K562 (cell line): ENCODE measurements around the gene NEK1. TPM values are rescaled to one million over a fixed set of nuclear protein-coding genes. Genes with fewer than 3 reads are reported as not detected.
A peak's percentile ranks its signal among the peaks of the same experiment; 100 is the strongest.

Source experiments
- CREB1 ChIP-seq, 2 experiments: sonication (generic) in 1 of 2; formaldehyde crosslinking in 1 of 2; IDR thresholded peaks; 2 replicates each; pipeline versions ENCODE4 v1.6.1 to v1.8.0; 2012 to 2022; ENCODE audit warnings: inconsistent platforms in 1 of 2, mild to moderate bottlenecking in 1 of 2, missing genetic modification reagents in 1 of 2, moderate library complexity in 1 of 2
- HDGF ChIP-seq: fragments of 450-650 bp; IDR thresholded peaks from 2 replicates; pipeline ENCODE4 v1.6.1; 2016
- ILF3 ChIP-seq: fragments of 450-650 bp; IDR thresholded peaks from 2 replicates; pipeline ENCODE4 v1.6.1; 2018; ENCODE audit warnings: antibody characterized with exemption, mild to moderate bottlenecking, moderate library complexity, borderline replicate concordance
- MTF1 ChIP-seq: fragments of 250-450 bp; sonication (Bioruptor Pico); IDR thresholded peaks from 2 replicates; pipeline ENCODE4 v1.9.0; 2021; ENCODE audit warnings: moderate library complexity, mild to moderate bottlenecking, inconsistent platforms, borderline replicate concordance
- PHF8 ChIP-seq: fragments of 200-600 bp; sonication (generic); IDR thresholded peaks from 2 replicates; pipeline ENCODE4 v1.6.1; 2012; ENCODE audit warnings: mixed run types, mild to moderate bottlenecking, inconsistent platforms, low read length, moderate library complexity, borderline replicate concordance
- POLR2AphosphoS5 ChIP-seq: IDR thresholded peaks from 2 replicates; pipeline ENCODE4 v1.6.1; 2011; ENCODE audit warnings: mild to moderate bottlenecking, low read depth, low read length, moderate library complexity; ENCODE audit not compliant: control insufficient read depth, insufficient read depth
- PRPF4 ChIP-seq: fragments of 200-400 bp; formaldehyde crosslinking; IDR thresholded peaks from one replicate; pipeline ENCODE4 v1.6.1; 2017; ENCODE audit warnings: low read length, low read depth, mild to moderate bottlenecking; ENCODE audit not compliant: insufficient read depth, poor library complexity, severe bottlenecking
- RB1 ChIP-seq: fragments of 450-650 bp; IDR thresholded peaks from 2 replicates; pipeline ENCODE4 v1.6.1; 2017; ENCODE audit warnings: low read depth, mild to moderate bottlenecking
- SMARCE1 ChIP-seq: fragments of 450-650 bp; IDR thresholded peaks from 2 replicates; pipeline ENCODE4 v1.7.1; 2016; ENCODE audit warnings: mild to moderate bottlenecking
- TGIF2 ChIP-seq: sonication (generic); formaldehyde crosslinking; IDR thresholded peaks from 2 replicates; pipeline ENCODE4 v1.8.1; 2022; ENCODE audit warnings: mild to moderate bottlenecking, missing genetic modification reagents, moderate library complexity
- ZNF282 ChIP-seq: sonication (generic); formaldehyde crosslinking; IDR thresholded peaks from 2 replicates; pipeline ENCODE4 v1.8.1; 2023; ENCODE audit warnings: missing genetic modification reagents
- ZNF584 ChIP-seq: fragments of 200-800 bp; sonication (Bioruptor generic); IDR thresholded peaks from 2 replicates; pipeline ENCODE4 v1.6.1; 2016; ENCODE audit warnings: low read depth, mild to moderate bottlenecking, missing genetic modification characterization, missing compliant biosample characterization
- ZNF699 ChIP-seq: fragments of 250-450 bp; sonication (Bioruptor Pico); IDR thresholded peaks from 2 replicates; pipeline ENCODE4 v1.8.0; 2021; ENCODE audit warnings: mild to moderate bottlenecking, moderate library complexity; ENCODE audit not compliant: insufficient replicate concordance
- ZSCAN32 ChIP-seq: fragments of 450-650 bp; formaldehyde crosslinking; IDR thresholded peaks from 2 replicates; pipeline ENCODE4 v1.4.0; 2020; ENCODE audit warnings: mild to moderate bottlenecking, moderate library complexity
- polyA plus RNA-seq, 8 experiments: library from polyadenylated mRNA; depleted of rRNA in 4 of 8; stranded (reverse) in 5 of 8; unstranded in 3 of 8; fragments of >200 nt; fragmentation: Nextera tagmentation in 2 of 8; fragmentation: Illumina TruSeq in 1 of 8; extraction: Ambion mirVana in 2 of 8; extraction: Trizol in 1 of 8; gene quantifications; 2 replicates each; pipeline versions ENCODE4 v1.2.1 to v1.2.3, GENCODE V29; 2011 to 2014; ENCODE audit warnings: inconsistent platforms in 1 of 8, missing spikeins in 1 of 8
- total RNA-seq, 7 experiments: library from RNA; depleted of rRNA in 6 of 7; stranded (reverse); fragments of >200 nt in 6 of 7; fragmentation: Illumina TruSeq in 2 of 7; extraction: Trizol in 2 of 7; gene quantifications; 2 replicates each; pipeline versions ENCODE4 v1.2.1 to v1.2.3, GENCODE V29; 2011 to 2021; ENCODE audit warnings: low replicate concordance in 1 of 7
- TF ChIP-seq, protein P1 (sequence below): IDR thresholded peaks from 2 replicates; pipeline ENCODE4 v1.6.1; 2014; ENCODE audit warnings: antibody characterized with exemption
- TF ChIP-seq, protein P2 (sequence below): fragments of 450-650 bp; formaldehyde crosslinking; IDR thresholded peaks from 2 replicates; pipeline ENCODE4 v1.4.0; 2020; ENCODE audit warnings: mild to moderate bottlenecking, moderate library complexity
- TF ChIP-seq, protein P3 (sequence below), 2 experiments: IDR thresholded peaks; 2 replicates each; pipeline ENCODE4 v1.6.1; 2011; ENCODE audit warnings: borderline replicate concordance in 1 of 2, control low read depth in 1 of 2, low read depth in 1 of 2, low read length in 1 of 2, mild to moderate bottlenecking in 1 of 2, mixed read lengths in 1 of 2, moderate library complexity in 1 of 2; ENCODE audit not compliant: insufficient read depth in 1 of 2, insufficient read length in 1 of 2, poor library complexity in 1 of 2, severe bottlenecking in 1 of 2; ENCODE audit errors: extremely low read depth in 1 of 2
- TF ChIP-seq, protein P4 (sequence below): sonication (generic); formaldehyde crosslinking; IDR thresholded peaks from 2 replicates; pipeline ENCODE4 v1.8.0; 2023; ENCODE audit warnings: mild to moderate bottlenecking, missing genetic modification reagents

NEK1 gene
- total and polyA plus RNA-seq, 9 of the 15 experiments (the other 6 are each of a cell fraction or from before 2014, with no cell fraction given) = 6.2 to 15.7 (median 10.3) TPM

DNA sequence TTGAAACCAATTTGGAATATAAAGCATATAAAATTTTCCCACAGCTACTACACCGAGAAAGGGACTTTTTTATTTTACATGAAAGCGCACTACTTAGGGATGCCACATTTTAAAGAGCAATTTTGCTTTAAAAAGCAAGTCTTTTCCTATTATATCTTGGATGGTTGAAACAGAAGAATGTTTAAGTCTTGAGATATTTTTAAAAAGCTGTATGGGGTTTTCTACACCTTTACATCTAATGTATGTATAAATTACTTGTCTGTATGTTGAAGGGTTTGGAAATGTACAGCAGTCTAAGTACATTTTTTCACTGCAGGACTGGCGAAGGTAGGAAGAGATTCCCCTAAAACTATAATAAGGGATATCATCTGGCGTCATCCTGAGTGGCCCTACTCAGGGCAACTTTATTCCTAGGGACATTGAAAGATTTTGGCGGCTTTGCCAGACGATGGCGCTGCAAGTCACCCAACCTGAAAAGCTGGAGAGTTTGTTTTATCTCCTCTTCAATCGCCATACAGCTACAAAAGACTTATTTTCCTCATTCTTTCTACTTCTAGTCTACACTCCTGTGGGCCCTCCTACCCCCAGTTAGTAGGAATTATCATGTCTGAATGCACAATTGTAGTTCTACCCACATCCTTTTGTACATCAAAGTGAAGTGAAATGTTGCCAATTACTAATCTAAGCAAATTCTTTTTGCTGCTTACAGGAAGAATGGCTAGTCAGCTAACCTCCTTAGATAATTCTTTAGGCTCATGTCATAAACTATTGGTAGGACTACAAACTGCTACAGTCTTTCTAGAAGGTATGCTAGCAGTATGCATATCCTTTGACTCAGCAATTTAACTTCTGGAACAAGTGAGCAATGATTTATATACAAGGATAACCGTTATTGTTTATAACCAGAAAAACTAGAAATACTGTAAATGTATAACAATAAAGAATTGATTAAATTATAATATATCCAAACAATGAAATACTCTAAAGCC, 782 bp upstream of the NEK1 start (continued):
- TF ChIP-seq ILF3 = no peak
- TF ChIP-seq ZNF584 (CRISPR knock-in tag) = no peak
- no peak for TF ChIP-seq ZNF699 (CRISPR knock-in tag)
- no peak for TF ChIP-seq SMARCE1
- TF ChIP-seq CREB1 (IDR thresholded peaks at IDR 0.05) = 0 out of 2 replicates have a peak, but pooled peaks have one; percentile 10
- no peak for TF ChIP-seq CREB1 (CRISPR knock-in tag; IDR thresholded peaks at IDR 0.05)
- no peak for TF ChIP-seq ZNF282 (CRISPR knock-in tag)
- TF ChIP-seq, protein P1, sequence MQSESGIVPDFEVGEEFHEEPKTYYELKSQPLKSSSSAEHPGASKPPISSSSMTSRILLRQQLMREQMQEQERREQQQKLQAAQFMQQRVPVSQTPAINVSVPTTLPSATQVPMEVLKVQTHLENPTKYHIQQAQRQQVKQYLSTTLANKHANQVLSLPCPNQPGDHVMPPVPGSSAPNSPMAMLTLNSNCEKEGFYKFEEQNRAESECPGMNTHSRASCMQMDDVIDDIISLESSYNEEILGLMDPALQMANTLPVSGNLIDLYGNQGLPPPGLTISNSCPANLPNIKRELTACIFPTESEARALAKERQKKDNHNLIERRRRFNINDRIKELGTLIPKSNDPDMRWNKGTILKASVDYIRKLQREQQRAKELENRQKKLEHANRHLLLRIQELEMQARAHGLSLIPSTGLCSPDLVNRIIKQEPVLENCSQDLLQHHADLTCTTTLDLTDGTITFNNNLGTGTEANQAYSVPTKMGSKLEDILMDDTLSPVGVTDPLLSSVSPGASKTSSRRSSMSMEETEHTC = no peak
- TF ChIP-seq PRPF4 = no peak
- TF ChIP-seq ZSCAN32 = no peak
- no peak for TF ChIP-seq TGIF2 (CRISPR knock-in tag)
- TF ChIP-seq, protein P2, sequence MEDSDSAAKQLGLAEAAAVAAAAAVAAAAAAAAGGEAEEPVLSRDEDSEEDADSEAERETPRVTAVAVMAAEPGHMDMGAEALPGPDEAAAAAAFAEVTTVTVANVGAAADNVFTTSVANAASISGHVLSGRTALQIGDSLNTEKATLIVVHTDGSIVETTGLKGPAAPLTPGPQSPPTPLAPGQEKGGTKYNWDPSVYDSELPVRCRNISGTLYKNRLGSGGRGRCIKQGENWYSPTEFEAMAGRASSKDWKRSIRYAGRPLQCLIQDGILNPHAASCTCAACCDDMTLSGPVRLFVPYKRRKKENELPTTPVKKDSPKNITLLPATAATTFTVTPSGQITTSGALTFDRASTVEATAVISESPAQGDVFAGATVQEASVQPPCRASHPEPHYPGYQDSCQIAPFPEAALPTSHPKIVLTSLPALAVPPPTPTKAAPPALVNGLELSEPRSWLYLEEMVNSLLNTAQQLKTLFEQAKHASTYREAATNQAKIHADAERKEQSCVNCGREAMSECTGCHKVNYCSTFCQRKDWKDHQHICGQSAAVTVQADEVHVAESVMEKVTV (CRISPR knock-in tag) = peak; percentile 46; the same call in 1 of the 2 replicates
- TF ChIP-seq, protein P3, sequence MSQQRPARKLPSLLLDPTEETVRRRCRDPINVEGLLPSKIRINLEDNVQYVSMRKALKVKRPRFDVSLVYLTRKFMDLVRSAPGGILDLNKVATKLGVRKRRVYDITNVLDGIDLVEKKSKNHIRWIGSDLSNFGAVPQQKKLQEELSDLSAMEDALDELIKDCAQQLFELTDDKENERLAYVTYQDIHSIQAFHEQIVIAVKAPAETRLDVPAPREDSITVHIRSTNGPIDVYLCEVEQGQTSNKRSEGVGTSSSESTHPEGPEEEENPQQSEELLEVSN (IDR thresholded peaks at IDR 0.05; ENCODE audit: borderline replicate concordance in 1 of 2, extremely low read depth in 1 of 2, insufficient read depth in 1 of 2, insufficient read length in 1 of 2, low read depth in 1 of 2, low read length in 1 of 2, poor library complexity in 1 of 2, severe bottlenecking in 1 of 2) = no peak
- no peak for TF ChIP-seq POLR2AphosphoS5
- no peak for TF ChIP-seq PHF8
- TF ChIP-seq, protein P4, sequence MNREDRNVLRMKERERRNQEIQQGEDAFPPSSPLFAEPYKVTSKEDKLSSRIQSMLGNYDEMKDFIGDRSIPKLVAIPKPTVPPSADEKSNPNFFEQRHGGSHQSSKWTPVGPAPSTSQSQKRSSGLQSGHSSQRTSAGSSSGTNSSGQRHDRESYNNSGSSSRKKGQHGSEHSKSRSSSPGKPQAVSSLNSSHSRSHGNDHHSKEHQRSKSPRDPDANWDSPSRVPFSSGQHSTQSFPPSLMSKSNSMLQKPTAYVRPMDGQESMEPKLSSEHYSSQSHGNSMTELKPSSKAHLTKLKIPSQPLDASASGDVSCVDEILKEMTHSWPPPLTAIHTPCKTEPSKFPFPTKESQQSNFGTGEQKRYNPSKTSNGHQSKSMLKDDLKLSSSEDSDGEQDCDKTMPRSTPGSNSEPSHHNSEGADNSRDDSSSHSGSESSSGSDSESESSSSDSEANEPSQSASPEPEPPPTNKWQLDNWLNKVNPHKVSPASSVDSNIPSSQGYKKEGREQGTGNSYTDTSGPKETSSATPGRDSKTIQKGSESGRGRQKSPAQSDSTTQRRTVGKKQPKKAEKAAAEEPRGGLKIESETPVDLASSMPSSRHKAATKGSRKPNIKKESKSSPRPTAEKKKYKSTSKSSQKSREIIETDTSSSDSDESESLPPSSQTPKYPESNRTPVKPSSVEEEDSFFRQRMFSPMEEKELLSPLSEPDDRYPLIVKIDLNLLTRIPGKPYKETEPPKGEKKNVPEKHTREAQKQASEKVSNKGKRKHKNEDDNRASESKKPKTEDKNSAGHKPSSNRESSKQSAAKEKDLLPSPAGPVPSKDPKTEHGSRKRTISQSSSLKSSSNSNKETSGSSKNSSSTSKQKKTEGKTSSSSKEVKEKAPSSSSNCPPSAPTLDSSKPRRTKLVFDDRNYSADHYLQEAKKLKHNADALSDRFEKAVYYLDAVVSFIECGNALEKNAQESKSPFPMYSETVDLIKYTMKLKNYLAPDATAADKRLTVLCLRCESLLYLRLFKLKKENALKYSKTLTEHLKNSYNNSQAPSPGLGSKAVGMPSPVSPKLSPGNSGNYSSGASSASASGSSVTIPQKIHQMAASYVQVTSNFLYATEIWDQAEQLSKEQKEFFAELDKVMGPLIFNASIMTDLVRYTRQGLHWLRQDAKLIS (CRISPR knock-in tag) = no peak
- no peak for TF ChIP-seq RB1
- no peak for TF ChIP-seq HDGF
- no peak for TF ChIP-seq MTF1 (CRISPR knock-in tag)
